Measurements from ENCODE around the gene PLEKHF1.

DNA sequence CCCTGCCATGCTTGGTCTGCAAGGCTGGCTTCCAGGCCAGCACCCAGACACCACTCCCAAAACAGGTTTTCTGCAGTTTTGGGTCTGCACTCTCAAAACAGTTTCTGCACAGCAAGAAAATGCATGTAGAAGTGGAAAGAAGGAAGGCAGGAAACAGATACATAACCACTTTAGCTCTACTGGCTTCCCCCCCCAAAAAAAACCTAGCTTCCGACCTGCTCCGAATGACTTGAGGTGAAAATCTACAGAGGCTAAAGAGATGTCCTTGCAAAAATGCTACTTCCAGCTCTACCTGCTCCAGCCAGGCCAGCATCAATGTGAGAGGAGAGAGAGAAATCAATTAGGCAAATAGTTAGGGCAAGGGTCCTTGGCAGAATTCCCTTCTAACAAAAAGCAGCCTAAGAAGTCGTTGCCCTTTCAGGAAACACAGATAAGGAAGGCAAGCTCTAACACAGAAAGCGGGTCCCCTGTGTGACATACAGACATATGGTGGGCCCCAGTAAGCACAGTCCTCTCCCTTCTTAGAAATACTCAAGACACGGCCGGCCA lies 46.4 kb downstream of the PLEKHF1 start:
- no peak for TF ChIP-seq YY1 (IDR thresholded peaks at IDR 0.05; ENCODE audit: low read depth)
- TF ChIP-seq, protein P1, sequence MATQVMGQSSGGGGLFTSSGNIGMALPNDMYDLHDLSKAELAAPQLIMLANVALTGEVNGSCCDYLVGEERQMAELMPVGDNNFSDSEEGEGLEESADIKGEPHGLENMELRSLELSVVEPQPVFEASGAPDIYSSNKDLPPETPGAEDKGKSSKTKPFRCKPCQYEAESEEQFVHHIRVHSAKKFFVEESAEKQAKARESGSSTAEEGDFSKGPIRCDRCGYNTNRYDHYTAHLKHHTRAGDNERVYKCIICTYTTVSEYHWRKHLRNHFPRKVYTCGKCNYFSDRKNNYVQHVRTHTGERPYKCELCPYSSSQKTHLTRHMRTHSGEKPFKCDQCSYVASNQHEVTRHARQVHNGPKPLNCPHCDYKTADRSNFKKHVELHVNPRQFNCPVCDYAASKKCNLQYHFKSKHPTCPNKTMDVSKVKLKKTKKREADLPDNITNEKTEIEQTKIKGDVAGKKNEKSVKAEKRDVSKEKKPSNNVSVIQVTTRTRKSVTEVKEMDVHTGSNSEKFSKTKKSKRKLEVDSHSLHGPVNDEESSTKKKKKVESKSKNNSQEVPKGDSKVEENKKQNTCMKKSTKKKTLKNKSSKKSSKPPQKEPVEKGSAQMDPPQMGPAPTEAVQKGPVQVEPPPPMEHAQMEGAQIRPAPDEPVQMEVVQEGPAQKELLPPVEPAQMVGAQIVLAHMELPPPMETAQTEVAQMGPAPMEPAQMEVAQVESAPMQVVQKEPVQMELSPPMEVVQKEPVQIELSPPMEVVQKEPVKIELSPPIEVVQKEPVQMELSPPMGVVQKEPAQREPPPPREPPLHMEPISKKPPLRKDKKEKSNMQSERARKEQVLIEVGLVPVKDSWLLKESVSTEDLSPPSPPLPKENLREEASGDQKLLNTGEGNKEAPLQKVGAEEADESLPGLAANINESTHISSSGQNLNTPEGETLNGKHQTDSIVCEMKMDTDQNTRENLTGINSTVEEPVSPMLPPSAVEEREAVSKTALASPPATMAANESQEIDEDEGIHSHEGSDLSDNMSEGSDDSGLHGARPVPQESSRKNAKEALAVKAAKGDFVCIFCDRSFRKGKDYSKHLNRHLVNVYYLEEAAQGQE (IDR thresholded peaks at IDR 0.05; ENCODE audit: low read depth): no peak
- TF ChIP-seq NFIC (IDR thresholded peaks at IDR 0.05): no peak
- TF ChIP-seq TEAD4 (IDR thresholded peaks at IDR 0.05): no peak
- TF ChIP-seq, protein P2, sequence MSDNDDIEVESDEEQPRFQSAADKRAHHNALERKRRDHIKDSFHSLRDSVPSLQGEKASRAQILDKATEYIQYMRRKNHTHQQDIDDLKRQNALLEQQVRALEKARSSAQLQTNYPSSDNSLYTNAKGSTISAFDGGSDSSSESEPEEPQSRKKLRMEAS (IDR thresholded peaks at IDR 0.05): no peak
- no peak for TF ChIP-seq RAD21 (IDR thresholded peaks at IDR 0.05; ENCODE audit: low read depth)
- TF ChIP-seq CEBPB (IDR thresholded peaks at IDR 0.05): no peak
- TF ChIP-seq EP300 (IDR thresholded peaks at IDR 0.05; ENCODE audit: borderline replicate concordance): no peak
